ENCODE measurements around the gene SLC13A5.
"Not testable (repeated sequence)": the region's sequence is repeated elsewhere in the genome, so short reads cannot be mapped to it uniquely, and the experiment has no call there.

Gene SLC13A5

DNA sequence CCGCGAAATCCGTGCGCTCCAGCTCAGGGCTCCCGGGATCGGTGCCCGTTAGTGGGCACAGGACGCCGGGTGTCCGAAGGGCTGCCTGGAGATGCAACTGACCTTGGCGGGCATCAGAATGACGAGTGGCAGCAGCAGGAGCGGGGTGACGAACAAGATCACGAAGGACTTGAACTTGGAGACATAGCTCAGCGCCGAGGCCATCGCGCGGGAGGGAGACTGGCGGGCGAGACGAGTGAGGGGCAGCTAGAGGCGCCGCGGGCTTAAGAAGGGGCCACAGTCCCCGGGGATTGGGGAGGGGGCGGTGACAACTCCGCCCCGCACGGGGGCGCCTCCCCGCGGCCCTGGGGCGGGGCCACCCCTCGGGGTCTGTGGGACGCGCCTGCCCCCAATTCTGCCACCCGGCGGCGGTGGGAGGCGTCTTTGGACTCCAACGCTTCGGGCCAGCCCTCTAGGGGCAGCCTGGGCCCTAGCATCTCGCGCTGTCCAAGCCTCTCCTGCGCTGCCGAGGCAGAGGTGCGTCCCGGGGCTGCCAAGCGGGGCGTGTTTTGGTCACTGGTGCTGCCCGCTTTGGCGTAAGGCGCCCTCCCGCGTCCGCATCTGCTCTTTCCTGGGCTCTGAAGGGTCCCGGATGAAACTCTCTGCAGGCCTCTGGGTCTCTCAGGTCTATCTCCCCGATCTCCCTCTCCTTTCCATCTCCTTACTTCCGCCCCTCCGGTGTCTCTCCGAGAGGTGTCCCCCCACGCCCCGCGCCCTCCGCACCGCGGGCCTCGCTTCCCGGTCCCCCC, at the start of gene SLC13A5:
Gene SLC13A5 (minus strand): TSS at position 240 of the 788 bp plus-strand sequence. CDS start 36 bp downstream, at position 204.
- no peak for DNase-seq

DNA sequence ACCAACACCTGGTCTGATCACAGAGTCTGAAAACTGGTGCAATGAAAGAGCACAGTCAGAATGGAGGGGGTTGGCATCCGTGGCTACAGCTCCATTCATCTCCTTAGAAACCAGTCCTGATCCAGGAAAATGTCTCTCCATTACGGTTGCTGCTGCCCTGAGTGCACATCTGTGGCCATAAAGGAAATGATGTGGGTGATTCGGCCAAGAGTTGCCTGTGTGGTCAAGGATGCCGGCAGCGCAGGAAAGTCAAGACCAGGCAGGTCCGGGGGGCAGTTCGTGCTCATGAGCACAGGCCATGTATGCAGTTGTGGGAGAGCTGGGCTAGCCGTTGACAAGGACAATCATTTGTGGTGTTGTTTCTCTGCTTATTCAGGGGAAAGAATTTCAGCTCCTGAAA, 48.6 kb upstream of the SLC13A5 start:
- no peak for DNase-seq

DNA sequence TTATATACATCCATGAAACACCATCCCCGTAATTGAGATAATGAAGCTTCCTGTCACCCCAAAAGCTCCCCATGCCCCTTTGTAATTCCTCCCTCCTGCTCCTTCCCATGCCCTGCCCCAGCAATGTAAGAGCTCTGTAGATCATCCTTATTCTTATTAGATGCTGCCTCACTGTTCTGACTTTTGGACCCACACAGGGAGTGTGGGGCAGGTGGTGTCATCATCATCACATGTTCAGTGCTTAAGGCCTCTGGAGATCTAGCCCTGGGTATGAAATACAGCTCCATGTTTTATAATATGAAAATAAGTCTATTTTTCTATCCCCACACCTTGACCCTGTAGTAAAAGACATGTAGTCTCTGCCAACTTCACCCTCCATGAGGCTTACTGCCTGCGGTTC, 44.6 kb upstream of the SLC13A5 start:
- DNase-seq: no peak

DNA sequence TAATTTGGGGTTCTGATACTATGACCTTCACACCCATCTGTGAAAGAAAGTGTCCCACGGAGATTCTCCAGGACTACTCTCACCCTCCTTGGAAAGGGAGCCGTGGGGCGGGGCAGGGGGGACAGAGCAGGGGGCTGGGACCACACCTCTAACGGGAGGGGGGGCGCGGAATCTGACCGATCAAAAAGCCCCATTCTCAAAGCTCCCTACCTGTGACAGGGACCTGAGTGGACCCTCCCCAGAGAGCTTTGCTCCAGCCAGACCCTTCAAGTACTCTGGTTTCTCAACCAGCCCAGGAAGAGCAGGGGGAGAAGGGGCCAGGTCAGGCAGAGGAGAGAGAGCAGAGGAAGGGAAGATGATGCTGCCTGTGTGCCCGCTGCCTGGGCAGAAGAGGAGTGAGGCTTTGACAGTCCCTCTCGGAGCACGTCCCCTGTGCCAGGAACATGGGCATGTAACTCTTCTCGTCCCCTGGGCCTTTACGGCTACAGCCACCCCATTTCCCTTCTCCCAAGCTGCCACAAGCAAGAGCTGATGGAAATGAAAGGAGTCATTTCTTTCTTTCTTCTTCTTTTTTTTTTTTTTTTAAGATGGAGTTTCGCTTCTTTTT, 43.4 kb upstream of the SLC13A5 start:
- DNase-seq: no peak

DNA sequence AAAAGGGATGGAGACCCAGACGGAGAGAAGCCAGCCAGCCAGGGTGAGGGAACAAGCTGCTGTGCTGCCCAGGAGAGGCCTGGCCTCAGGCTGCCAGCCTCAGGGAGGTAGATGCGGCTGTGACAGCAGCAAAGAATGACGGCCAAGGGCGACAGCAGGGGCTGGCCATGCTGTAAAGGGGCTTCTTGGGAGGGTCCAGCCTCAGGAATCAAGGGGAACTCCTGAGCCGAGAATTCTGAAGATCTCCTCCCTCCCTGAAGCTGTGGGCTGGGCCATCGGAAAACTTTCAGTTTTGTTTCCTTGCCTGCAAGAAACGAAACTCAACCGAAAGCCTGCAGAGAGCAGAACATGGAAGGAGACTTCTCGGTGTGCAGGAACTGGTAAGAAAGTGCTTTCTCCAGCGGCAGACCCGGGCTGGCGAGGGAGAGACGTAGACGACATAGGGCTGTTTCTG, 42.6 kb upstream of the SLC13A5 start, which contains the start of gene XAF1:
Gene XAF1 (plus strand): TSS at position 316 of the 454 bp plus-strand sequence. CDS start 33 bp downstream, at position 349.
- DNase-seq: no peak

DNA sequence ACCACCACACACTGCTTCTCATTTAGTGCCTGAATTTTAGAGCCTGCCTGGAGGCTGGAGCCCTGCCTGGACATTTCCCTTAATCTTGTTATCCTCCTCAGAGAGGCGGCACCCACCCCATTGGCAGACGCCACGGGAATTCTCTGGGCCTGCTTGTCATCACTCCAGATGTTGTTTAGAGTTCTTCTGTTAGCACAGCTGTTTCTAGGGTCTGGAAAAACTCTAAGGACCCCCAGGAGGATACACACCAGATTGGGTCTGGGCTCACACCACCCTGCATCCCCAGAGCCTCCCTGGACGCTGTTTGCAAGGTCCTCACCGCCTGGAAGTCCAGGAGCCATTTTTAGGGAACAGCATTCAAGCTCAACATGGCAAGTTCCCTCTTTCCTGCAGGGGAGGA, 42.1 kb upstream of the SLC13A5 start:
- DNase-seq: no peak

DNA sequence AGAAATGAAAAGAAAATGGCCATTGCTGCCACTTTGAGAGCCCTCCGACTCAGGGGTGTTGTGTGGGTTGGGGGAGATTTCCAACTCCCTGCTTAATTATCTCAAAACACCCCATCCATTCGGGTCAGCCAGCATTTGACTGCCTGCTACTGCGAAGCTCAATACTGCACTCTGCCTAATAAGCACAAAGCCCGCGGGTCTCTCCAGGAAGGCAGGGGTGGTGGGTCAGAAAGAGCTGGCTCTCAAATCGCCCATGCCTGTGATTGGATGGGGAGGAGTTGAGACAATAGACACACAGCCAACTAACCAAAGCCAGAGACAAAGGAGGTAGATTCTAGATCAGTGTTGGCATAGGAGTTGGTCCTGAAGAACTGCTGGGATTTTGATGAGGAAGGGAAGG, 40.4 kb upstream of the SLC13A5 start:
- DNase-seq: no peak

DNA sequence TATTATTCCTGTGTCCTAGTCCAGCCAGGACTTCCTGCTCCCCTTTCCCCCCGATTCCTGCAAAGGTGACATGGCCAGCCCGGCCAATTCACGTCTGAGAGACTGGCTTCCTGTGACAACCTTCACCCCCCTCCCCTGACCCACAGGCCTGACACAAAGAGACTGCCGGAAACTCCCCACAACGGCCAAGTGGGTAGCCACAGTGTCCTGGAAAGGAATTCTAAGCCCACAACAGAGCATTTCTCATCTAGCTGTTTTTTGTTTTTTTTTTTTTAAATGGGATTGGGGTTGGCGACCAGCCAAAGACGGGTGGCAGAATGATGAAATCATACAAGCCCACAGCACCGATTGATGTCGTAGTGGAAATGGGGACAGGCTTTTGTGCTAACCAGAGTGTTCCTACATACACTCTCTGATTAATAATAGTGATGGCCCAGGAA, 39.9 kb upstream of the SLC13A5 start:
- no peak for DNase-seq

DNA sequence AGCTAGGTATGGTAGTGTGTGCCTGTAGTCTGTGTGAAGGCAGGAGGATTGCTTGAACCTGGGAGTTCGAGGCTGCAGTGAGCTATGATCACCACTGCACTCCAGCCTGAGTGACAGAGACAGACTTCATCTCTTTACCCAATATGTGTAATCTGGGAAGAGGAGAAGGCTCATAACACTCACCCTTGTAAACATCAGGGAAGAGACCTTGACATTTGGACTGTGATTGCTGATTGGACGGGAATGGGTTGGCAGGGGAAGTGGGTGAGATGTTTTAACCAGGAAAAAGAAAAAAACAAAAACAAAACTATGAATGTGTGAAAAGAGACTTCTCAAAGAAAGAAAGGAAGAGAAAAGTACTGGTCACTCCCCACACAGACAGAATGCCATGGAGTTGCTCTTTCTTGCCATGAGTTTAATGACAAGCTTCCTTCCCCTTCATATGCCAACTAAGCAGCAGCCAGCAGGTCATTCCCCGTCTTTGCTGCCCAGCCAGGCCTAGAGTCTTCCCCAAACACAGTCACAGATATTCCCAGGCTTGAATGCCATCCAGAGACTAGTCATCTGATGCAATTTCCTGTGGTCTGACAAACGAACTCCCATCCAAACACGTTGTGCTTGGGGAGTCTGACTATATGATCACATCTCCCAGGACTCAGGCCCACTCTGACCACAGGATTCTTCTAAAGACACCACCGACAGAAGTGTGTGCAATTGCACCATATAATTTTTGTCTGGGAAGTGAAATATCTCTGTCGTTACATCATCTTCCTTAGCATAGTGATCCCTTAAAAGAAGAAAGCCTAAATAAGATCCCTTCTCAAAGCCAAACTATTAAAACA, 39.1 kb upstream of the SLC13A5 start:
- peak; percentile 2 for DNase-seq

DNA sequence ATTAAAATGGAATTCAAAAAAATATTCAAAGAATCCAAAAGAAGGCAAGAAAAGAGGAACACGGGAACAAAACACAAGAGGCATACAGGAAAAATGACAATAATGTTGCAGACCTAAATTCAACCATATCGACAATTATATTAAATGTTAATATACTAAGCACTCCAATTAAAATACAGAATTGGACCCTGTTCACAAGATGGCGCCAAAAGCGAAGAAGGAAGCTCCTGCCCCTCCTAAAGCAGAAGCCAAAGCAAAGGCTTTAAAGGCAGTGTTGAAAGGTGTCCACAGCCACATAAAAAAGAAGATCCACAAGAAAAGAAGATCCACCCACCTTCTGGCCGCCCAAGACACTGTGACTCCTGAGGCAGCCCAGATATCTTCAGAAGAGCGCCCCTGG, 36.4 kb upstream of the SLC13A5 start:
- DNase-seq: no peak

DNA sequence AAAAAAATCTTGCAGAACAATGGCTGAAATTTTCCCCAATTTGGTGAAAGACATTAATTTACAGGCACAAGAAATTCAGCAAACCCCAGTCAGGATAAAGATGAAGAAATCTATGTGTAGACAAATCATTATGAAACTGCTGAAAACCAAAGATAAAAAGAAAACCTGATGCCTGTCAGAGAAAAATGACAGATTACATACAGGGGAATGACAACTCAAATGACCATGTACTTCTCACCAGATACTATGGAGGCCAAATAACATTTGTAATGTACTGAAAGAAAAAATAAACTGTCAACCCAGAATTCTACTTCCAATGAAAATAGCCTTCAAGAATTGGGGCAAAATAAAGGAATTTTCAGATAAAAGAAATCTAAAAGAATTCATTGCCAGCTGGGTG, 35.4 kb upstream of the SLC13A5 start:
- no peak for DNase-seq

DNA sequence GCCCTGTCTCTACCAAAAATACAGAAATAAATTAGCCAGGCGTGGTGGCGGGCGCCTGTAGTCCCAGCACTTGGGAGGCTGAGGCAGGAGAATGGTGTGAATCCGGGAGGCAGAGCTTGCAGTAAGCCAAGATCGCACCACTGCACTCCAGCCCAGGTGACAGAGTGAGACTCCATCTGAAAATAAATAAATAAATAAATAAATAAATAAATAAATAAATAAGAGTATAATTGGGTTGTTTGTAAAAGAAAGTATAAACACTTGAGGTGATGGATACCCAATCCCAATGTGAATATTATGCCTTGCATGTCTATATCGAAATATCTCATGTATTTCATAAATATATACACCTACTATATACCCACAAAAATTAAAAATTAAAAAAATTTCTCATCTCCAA, 33.5 kb upstream of the SLC13A5 start:
- not testable (repeated sequence) for DNase-seq

DNA sequence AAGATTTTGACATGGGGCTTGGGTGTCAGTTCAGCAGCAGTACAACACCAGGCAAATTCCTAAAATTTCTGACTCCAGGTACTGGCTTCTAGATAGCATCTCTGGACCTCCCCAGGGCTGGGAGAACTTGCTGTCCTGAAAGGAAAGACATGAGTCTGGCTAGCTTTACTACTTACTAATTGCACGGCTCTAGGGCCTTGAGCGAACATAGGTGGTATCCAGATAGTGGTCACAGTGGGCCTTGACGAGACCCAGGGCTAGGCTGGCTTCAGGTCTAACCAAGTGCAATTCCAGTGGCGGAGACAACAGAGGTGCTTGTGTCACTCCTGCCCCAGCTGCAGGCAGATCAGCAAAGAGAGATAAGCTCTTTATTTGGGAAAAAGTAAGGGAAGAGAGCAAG, 16.4 kb upstream of the SLC13A5 start:
- no peak for DNase-seq

DNA sequence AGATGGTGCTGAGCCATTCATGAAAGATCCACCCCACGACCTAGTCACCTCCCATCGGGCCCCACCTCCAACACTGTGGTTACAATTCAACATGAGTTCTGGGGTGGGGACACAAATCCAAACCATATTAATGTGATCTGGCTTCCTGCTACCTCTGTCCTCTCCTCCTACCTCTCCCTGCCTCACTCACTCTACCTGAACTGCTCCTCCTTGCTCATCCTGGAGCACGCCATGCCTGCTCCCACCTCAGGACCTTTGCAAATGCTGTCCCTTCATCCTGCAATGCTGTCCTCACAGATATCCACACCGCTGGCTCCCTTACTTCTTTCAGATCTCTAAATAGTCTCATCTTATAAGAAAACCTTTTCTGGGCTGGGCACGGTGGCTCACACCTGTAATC, 10.8 kb upstream of the SLC13A5 start:
- DNase-seq: no peak

DNA sequence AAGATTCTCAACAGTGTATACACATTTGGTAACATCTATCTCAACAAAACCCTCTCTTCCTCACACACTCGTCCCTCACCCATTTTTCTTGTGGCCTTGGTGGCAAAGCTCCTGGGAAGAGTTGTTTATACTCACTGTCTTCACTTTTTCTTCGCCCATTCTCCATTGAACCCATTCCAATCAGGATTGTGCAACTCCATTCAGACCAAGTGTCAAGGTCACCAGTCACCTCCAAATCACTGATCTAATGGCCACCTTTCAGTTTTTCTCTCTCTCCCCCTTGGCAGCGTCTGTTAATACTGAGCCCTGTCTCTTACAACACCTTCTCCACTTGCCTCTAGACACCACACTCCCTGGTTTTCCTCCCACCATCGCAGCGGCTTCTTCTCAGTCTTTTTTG, 8.6 kb upstream of the SLC13A5 start:
- DNase-seq: no peak

DNA sequence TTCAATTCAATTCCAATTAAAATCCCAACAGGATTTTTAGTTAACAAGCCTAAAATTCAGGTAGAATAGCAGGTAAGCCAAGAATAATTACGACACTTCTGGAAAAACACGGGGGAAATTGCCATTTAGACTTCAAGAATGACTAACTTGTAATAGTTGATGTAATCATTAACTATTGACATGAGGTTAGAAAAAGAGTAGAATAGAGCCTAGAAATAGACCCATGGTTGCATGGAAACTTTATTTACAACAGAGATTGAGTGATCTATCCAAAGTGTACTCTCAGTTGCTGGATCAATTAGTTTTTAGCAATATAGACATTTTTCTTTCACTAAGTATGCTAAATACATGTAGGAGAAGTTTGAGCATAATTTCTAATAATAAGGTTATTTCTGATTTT, 3.6 kb upstream of the SLC13A5 start:
- DNase-seq: no peak

DNA sequence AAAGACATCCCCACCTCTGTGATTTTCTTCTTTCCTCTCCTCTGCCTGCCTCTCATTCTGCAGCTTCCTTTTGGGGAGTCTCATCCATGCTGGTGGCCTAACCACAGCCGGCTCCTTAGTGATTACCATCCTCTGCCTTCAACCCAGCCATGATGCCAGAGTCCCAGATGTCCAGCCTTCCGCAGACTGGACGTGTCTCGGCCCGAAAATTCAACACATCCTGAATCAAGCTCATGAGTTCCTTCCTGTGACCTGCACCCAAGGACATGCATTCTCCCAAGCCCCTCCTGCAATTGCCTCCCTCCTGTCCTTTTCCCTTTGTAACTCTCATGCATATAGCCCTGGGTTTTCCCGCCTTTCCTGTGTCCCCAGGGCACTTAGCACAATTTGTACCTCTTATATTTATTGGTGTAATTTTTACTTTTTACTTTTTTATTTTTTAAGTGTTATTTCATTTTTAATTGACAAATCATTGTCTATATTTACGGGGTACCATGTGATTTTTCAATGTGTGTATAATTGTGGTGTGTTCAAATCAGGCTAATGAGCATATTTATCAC, 1.2 kb upstream of the SLC13A5 start:
- no peak for DNase-seq

DNA sequence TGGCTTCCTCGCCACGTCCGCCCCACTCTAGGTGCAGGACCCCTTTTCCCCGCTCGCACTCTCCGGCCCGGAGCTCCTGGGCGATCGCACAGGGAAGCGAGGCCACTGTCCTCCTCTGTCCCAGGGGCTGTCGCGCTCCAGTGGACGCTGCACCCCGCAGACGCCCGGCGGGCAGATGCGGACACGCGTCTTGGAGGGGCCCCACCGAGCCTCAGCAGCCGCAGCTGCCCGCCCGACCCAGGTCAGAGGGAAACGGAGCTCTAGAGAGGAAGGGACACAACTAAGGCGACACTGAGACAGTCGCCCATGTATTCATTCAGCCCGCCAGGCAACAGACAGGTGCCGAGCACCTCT, 726 bp upstream of the SLC13A5 start:
- no peak for DNase-seq

DNA sequence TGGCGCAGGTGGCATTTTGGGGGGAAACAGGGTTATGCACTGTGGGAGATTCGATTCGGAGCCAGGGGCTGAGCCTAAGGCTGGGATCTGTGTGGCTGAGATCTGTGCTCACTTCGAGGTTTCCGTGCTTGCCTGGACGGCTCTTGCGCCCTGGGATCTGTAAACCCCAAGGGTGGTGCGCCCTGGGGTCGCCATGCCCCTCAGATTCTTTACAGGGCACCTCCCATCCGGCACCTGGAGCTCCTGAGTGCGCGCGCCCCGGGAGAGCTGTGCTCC, 377 bp downstream of the SLC13A5 start:
- DNase-seq: no peak

DNA sequence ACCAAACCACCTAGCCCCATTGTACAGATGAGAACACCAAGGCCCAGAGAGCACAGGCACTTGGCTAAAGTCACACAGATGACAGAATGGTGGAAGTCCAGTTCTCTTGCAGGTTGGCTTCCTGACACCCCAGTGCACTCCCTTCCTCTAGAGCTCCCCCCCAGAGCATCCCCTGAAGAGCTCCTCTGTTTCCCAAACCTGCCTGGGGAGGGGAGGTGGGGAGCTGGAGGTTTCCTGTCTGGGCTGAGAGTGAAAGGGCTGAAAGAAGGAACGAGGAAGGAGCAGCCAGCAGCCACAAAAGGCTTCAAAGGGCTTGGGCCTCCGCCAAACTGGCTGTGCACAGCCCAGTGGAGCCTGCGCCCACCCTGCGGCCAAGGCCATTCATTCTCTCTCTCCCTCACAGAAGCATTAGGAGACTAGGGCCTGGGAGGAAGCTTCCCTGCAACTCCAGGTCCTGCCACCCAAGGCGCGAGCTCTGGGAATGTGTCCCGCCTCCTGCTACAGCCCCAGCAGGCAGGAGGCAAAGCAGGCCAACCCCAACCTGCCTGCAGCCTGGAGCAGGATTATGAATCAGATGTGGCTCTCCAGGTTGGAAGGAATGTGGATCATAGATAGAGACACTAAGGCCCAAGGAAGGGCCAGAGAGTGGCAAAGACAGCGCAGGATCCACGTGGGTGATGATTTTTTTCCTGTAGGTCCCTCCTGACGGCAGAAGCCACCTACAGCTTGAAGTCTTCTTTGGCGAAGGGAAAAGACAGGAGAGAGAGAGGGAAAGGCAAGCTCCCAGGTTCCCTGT, 913 bp downstream of the SLC13A5 start:
- no peak for DNase-seq

DNA sequence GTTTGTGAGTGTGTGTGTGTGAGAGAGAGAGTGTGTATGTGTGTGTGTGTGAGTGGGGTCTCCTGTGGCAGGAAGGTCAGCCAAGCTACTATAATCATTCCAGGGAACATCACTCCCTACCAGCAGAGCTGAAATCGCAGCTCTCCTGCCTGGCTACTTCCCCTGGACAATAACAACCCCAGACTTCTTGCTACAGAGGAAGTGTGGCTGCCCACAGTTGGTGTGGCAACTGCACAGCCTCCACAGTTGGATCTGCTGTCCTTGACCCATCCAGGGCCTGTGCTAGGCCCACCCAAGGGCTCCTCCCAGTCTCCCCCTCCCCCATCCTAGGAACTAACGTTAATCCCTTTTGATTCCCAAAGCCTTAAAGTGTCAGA, 1.5 kb downstream of the SLC13A5 start:
- DNase-seq: no peak

DNA sequence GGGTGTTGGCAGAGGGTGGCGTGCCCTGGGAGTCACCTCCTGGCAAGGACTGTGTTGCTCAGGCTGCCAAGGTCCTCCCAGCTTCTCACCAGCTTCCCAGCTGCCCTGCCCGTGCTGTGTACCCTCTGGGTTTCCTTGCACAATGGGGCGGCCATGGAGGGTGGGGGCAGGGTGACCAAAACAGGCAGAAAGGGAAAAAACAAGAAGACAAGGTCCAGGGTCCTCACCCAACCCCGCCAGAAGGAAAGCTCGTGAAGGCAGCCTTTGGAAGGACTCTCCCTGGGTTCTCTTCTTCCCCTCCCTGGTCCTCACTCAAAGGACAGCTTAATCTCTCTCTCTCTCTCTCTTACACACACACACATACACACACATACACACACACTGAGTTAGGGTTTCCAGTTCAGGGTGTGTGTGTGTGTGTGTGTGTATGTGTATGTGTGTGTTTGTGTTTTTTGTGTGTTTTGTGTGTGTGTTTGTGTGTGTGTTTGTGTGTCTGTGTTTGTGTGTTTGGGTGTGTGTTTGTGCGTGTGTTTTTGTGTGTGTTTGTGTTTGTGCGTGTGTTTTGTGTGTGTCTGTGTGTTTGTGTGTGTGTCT, 2.0 kb downstream of the SLC13A5 start:
- DNase-seq: no peak

Data from T1000 (cell line).